Measurements from ENCODE around the gene IL22RA2. TPM values are rescaled to one million over a fixed set of nuclear protein-coding genes. Genes with fewer than 3 reads are reported as not detected.

The IL22RA2 gene
- total and polyA plus RNA-seq, 2 of the 13 experiments (the other 11 are each of a cell fraction or from before 2014, with no cell fraction given) = not detected

- no peak for TF ChIP-seq KIAA2018 (CRISPR knock-in tag; IDR thresholded peaks at IDR 0.05; ENCODE audit: borderline replicate concordance)
- 0 out of 2 replicates have a peak, but pooled peaks have one; percentile 17 for TF ChIP-seq IKZF5 (CRISPR knock-in tag; IDR thresholded peaks at IDR 0.05)
- TF ChIP-seq IRF9 (CRISPR knock-in tag; IDR thresholded peaks at IDR 0.05; ENCODE audit: borderline replicate concordance) = no peak
- peak; percentile 32; the same call in 1 of the 2 replicates for TF ChIP-seq ZNF674 (CRISPR knock-in tag; IDR thresholded peaks at IDR 0.05; ENCODE audit: low read depth)
- no peak for TF ChIP-seq ZNF331 (CRISPR knock-in tag; IDR thresholded peaks at IDR 0.05)
- no peak for TF ChIP-seq ZNF549 (CRISPR knock-in tag; IDR thresholded peaks at IDR 0.05)
- no peak for TF ChIP-seq FOXA3 (CRISPR knock-in tag; IDR thresholded peaks at IDR 0.05)
- TF ChIP-seq ZBTB14 (CRISPR knock-in tag; IDR thresholded peaks at IDR 0.05) = no peak
- TF ChIP-seq ZNF101 (CRISPR knock-in tag; IDR thresholded peaks at IDR 0.05; ENCODE audit: borderline replicate concordance, low read depth) = 0 out of 2 replicates have a peak, but pooled peaks have one; percentile 20
- TF ChIP-seq BRCA1 (CRISPR knock-in tag; IDR thresholded peaks at IDR 0.05) = no peak
- TF ChIP-seq ZNF703 (CRISPR knock-in tag; IDR thresholded peaks at IDR 0.05; ENCODE audit: borderline replicate concordance) = no peak
- TF ChIP-seq, protein P1, sequence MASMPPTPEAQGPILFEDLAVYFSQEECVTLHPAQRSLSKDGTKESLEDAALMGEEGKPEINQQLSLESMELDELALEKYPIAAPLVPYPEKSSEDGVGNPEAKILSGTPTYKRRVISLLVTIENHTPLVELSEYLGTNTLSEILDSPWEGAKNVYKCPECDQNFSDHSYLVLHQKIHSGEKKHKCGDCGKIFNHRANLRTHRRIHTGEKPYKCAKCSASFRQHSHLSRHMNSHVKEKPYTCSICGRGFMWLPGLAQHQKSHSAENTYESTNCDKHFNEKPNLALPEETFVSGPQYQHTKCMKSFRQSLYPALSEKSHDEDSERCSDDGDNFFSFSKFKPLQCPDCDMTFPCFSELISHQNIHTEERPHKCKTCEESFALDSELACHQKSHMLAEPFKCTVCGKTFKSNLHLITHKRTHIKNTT (CRISPR knock-in tag; IDR thresholded peaks at IDR 0.05) = no peak
- TF ChIP-seq ZNF710 (CRISPR knock-in tag; IDR thresholded peaks at IDR 0.05; ENCODE audit: borderline replicate concordance) = no peak
- TF ChIP-seq ZNF17 (CRISPR knock-in tag; IDR thresholded peaks at IDR 0.05) = no peak
Observed at GRCh38 chr6:137218473-137218916, 45.1 kb upstream of the IL22RA2 start (continued).

Measured in HepG2 (cell line).